Stimulated activated naive CD8-positive, alpha-beta T cell treated with anti-CD3 and anti-CD28 coated beads, Interleukin-15, amount 100 ng/mL, for 72 hours (primary cell): ENCODE measurements around the gene UBE2O.
A peak's percentile ranks its signal among the peaks of the same experiment; 100 is the strongest.

Experiments
- ATAC-seq: fragments of 150-1000 bp; cut with Tn5 transposase; 2 replicates; pipeline ENCODE4 v1.10.0; 2021; ENCODE audit warnings: mild to moderate bottlenecking, moderate library complexity
- DNase-seq, 2 donors: peaks; one replicate each; pipeline ENCODE4 v3.0.0; 2021 to 2022
- H3K27ac Mint-ChIP-seq, 2 donors: one replicate each; pipeline ENCODE4 v1.8.0; 2022; ENCODE audit warnings: mild to moderate bottlenecking in 2 of 2, mixed read lengths in 2 of 2, moderate library complexity in 2 of 2
- H3K27me3 Mint-ChIP-seq: one replicate; pipeline ENCODE4 v1.8.0; 2022; ENCODE audit warnings: mixed read lengths
- H3K4me1 Mint-ChIP-seq: one replicate; pipeline ENCODE4 v1.8.0; 2022; ENCODE audit warnings: mild to moderate bottlenecking, mixed read lengths
- H3K4me3 Mint-ChIP-seq, 2 donors: one replicate each; pipeline ENCODE4 v1.8.0; 2022; ENCODE audit warnings: mild to moderate bottlenecking in 2 of 2, mixed read lengths in 2 of 2, moderate library complexity in 1 of 2
- H3K9me3 Mint-ChIP-seq, 2 donors: one replicate each; pipeline ENCODE4 v1.8.0; 2022; ENCODE audit warnings: mixed read lengths in 2 of 2

The UBE2O gene

GRCh38 chr17:76461765-76462555 is 9.0 kb upstream of the UBE2O start:
- no peaks in the 10 kb centered on the region for H3K27me3 Mint-ChIP-seq
- peaks cover 12% of the 10 kb centered on the region for H3K4me1 Mint-ChIP-seq
- no peaks in the 10 kb centered on the region for H3K9me3 Mint-ChIP-seq
- no peak for DNase-seq
- H3K4me3 Mint-ChIP-seq = no peak overlapping the region
- no peak overlapping the region for H3K27ac Mint-ChIP-seq
- no peak for ATAC-seq

- no peak for ATAC-seq
- DNase-seq = no peak
- Mint-ChIP-seq H3K4me3 (no peak overlapping the region), H3K27ac (no peak overlapping the region), H3K4me1 (no peaks in the 10 kb centered on the region), H3K9me3 (no peaks in the 10 kb centered on the region), H3K27me3 (no peaks in the 10 kb centered on the region)
Measured at GRCh38 chr17:76459674-76460073, 6.7 kb upstream of the UBE2O start.

- Mint-ChIP-seq H3K4me1 (no peaks in the 10 kb centered on the region), H3K4me3 (no peak overlapping the region), H3K27ac (peak overlapping the region in 1 of 2 donors; percentile 77), H3K27me3 (no peaks in the 10 kb centered on the region), H3K9me3 (no peaks in the 10 kb centered on the region)
- ATAC-seq (peak; percentile 43), DNase-seq (no peak)
Measured at GRCh38 chr17:76458580-76459490, 5.9 kb upstream of the UBE2O start.

DNA sequence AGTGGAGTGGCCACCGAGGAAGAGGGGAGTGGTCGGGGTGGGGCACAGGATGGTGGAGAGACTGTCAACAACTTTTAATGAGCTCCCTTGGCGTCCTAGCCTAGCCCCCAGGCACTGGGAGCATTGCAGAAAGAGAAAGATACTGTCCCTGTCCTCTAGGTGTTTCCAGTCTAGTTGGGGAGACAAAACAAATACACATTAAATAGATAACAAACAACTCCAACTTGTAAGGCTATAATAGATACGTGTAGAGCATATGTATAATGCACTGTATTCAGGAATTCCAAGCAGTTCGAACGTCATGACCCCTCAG is 435 bp upstream of the UBE2O start:
- Mint-ChIP-seq H3K27me3 (no peaks in the 10 kb centered on the region), H3K4me3 (peak overlapping the region; percentile 68 to 93), H3K27ac (no peak overlapping the region), H3K4me1 (peaks cover 43% of the 10 kb centered on the region), H3K9me3 (no peaks in the 10 kb centered on the region)
- ATAC-seq (no peak), DNase-seq (no peak)

DNA sequence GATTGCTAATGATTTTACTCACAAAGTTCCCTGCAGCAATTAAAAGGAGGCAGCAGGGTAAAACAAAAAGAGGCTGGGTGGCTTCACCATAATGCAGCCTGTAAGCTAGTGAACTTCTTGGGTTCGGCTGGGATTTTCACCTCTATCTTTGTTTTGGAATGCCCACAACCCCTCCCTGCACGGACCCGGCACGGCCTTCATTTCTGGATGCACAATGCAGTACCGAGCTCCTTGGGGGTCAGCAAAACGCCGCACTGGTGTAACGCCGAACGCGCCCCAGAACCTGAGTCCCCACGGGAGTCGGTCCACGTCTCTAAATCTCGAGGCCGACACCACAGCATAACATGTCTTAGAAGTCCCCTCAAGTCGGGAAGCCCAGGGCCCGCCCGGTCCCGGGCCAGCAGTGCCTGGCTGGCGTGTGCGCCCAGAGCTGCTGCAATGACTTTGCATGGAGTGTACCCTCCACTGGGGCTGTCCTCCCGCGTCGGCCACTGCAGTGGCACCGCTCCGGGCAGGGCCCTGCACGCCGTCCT is 759 bp downstream of the UBE2O start:
- no peak for DNase-seq
- ATAC-seq = peak; percentile 57
- Mint-ChIP-seq H3K27me3 (no peaks in the 10 kb centered on the region), H3K9me3 (no peaks in the 10 kb centered on the region), H3K4me1 (peaks cover 55% of the 10 kb centered on the region), H3K27ac (peak overlapping the region; percentile 27 to 46), H3K4me3 (peak overlapping the region; percentile 68 to 93)

DNA sequence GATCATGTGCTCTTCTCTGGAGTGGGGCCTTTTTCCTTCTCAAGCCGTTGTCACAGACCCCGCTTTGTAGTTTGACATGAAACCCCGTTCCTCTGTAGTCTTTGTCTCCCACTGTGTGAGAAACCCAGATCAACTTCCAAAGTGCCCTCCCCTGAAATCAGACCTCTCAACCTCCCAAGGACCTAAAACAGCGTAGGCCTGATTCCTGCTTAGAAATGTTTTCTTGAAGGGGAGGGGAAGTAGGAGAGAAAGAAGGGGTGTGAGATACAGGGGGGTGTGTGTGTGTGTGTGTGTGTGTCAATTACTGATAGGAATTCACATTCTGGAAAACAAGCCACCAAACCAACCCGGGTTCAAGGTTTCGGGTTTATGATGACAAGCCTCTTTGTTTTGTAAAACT is 1.4 kb downstream of the UBE2O start:
- H3K9me3 Mint-ChIP-seq = no peaks in the 10 kb centered on the region

DNA sequence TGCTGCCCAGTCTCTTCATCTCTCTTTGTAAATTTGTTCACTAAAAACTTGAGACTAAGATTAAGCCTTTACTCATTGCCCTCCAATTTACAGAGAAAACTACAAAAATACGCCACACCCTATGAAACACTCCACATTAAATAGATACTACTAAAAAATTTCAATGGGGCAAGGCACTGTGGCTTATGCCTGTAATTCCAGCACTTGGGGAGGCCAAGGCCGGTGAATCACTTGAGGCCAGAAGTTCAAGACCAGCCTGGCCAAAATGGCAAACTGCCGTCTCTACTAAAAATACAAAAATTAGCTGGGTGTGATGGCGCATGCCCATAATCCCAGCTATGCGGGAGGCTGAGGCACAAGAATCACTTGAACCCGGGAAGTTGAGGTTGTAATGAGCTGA is 3.8 kb downstream of the UBE2O start:
- H3K27ac Mint-ChIP-seq = no peak overlapping the region
- ATAC-seq (no peak), DNase-seq (no peak)
- no peaks in the 10 kb centered on the region for H3K27me3 Mint-ChIP-seq
- no peak overlapping the region for H3K4me3 Mint-ChIP-seq
- peaks cover 86% of the 10 kb centered on the region for H3K4me1 Mint-ChIP-seq
- H3K9me3 Mint-ChIP-seq = no peaks in the 10 kb centered on the region

More for the DNA sequence above, 1.4 kb downstream of the UBE2O start:
- DNase-seq (no peak), ATAC-seq (no peak)
- Mint-ChIP-seq H3K4me1 (peaks cover 62% of the 10 kb centered on the region), H3K27ac (no peak overlapping the region), H3K4me3 (peak overlapping the region; percentile 68 to 93), H3K27me3 (no peaks in the 10 kb centered on the region)

- ATAC-seq = peak; percentile 72
- Mint-ChIP-seq H3K27me3 (no peaks in the 10 kb centered on the region), H3K4me1 (peaks cover 92% of the 10 kb centered on the region), H3K9me3 (no peaks in the 10 kb centered on the region), H3K4me3 (no peak overlapping the region), H3K27ac (peak overlapping the region in 1 of 2 donors; percentile 35)
- DNase-seq = no peak
Measured at GRCh38 chr17:76447931-76448652, 4.9 kb downstream of the UBE2O start.

- peak overlapping the region in 1 of 2 donors; percentile 7 for H3K27ac Mint-ChIP-seq
- H3K4me3 Mint-ChIP-seq = no peak overlapping the region
- H3K27me3 Mint-ChIP-seq = no peaks in the 10 kb centered on the region
- ATAC-seq = peak; percentile 64
- peaks cover 96% of the 10 kb centered on the region for H3K4me1 Mint-ChIP-seq
- no peaks in the 10 kb centered on the region for H3K9me3 Mint-ChIP-seq
- DNase-seq = no peak
Measured at GRCh38 chr17:76446449-76447231, 6.3 kb downstream of the UBE2O start.

- ATAC-seq (no peak), DNase-seq (no peak)
- Mint-ChIP-seq H3K9me3 (no peaks in the 10 kb centered on the region), H3K4me1 (peaks cover 96% of the 10 kb centered on the region), H3K4me3 (no peak overlapping the region), H3K27me3 (no peaks in the 10 kb centered on the region), H3K27ac (peak overlapping the region; percentile 3 to 7)
Measured at GRCh38 chr17:76445697-76446448, 7.1 kb downstream of the UBE2O start.

DNA sequence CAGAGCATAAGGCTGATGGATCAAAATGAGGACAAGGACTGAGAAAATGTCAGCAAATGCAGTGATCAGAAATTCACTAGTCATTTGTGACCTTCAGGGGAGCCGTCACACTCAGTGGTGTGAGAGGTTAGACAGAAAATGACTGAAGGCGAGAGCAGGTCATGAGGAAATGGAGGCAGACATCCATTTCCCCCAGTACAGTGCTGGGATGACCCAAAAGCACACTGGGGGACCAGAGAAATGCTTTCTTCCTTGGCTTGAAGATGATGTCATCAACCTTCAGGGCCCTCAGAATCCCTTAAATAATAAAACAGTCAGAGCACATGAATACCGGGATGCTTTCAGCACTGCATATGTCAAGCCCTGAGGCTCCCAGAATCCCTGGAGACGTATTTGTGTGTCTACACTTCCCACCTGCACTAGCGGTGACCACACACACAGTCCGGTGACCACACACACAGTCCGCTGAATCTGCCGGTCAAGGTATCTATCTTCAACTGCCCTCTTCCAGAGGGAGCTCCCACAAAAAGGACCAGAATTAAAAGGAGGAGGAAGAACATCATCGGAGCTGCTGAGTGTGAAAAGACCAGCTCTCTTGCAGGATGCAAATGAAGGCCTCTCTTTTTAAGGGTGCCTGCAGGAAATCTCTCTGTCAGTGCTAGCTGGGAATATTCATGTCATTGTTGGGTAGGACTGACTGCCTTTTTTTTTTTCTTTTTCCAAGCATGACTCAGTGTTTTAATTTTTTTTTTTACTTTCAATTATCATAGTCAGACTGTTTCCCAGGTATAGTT is 8.2 kb downstream of the UBE2O start:
- peaks cover 87% of the 10 kb centered on the region for H3K4me1 Mint-ChIP-seq
- DNase-seq (no peak), ATAC-seq (no peak)
- H3K27me3 Mint-ChIP-seq = no peaks in the 10 kb centered on the region
- H3K27ac Mint-ChIP-seq = no peak overlapping the region
- no peaks in the 10 kb centered on the region for H3K9me3 Mint-ChIP-seq
- no peak overlapping the region for H3K4me3 Mint-ChIP-seq

- DNase-seq = no peak
- peaks cover 78% of the 10 kb centered on the region for H3K4me1 Mint-ChIP-seq
- H3K27ac Mint-ChIP-seq = peak overlapping the region in 1 of 2 donors; percentile 63
- H3K27me3 Mint-ChIP-seq = no peaks in the 10 kb centered on the region
- no peak overlapping the region for H3K4me3 Mint-ChIP-seq
- peak; percentile 77 for ATAC-seq
- H3K9me3 Mint-ChIP-seq = no peaks in the 10 kb centered on the region
Measured at GRCh38 chr17:76442341-76443338, 10.3 kb downstream of the UBE2O start.
